HEK293 (cell line): ENCODE results near the gene SYCN.

ENCODE experiments used
- CTCF ChIA-PET: fragments of 350-600 bp; formaldehyde crosslinking; extraction: SDS; loops from one replicate; lab custom pipeline; 2021; ENCODE audit warnings: antibody characterized with exemption; lab: Yijun Ruan, JAX
- POLR2A ChIA-PET: fragments of 300-600 bp; formaldehyde crosslinking; extraction: SDS; loops from one replicate; lab custom pipeline; 2020; ENCODE audit warnings: antibody characterized with exemption, inconsistent platforms; lab: Yijun Ruan, JAX
- H3K27ac ChIP-seq: fragments of 200-500 bp; sonication (Bioruptor generic); 2 replicates; pipeline ENCODE4 v1.5.1; 2014; ENCODE audit warnings: low read depth, low read length, control low read depth, inconsistent platforms; ENCODE audit errors: extremely low read depth
- H3K36me3 ChIP-seq, 2 experiments: fragments of 200-500 bp in 1 of 2; sonication (Bioruptor generic) in 1 of 2; 1 replicate in 1 of 2; 2 replicates in 1 of 2; pipeline ENCODE4 v1.5.1; 2014 to 2017; ENCODE audit warnings: inconsistent platforms in 2 of 2, low read length in 2 of 2; ENCODE audit not compliant: control insufficient read depth in 2 of 2, insufficient read depth in 1 of 2
- H3K4me1 ChIP-seq: fragments of 200-500 bp; sonication (Bioruptor generic); 2 replicates; pipeline ENCODE4 v1.5.1; 2014; ENCODE audit warnings: mild to moderate bottlenecking, low read length, inconsistent platforms; ENCODE audit not compliant: control insufficient read depth, insufficient read depth
- H3K4me3 ChIP-seq: 2 replicates; pipeline ENCODE4 v1.5.1; 2011; ENCODE audit warnings: low read depth, mild to moderate bottlenecking, control low read depth, low read length, moderate library complexity
- H3K9me3 ChIP-seq: fragments of 200-500 bp; sonication (Bioruptor generic); 2 replicates; pipeline ENCODE4 v1.5.1; 2014; ENCODE audit warnings: low read depth, low read length, inconsistent platforms; ENCODE audit not compliant: control insufficient read depth, insufficient read depth
- EGR2 ChIP-seq: fragments of 450-650 bp; formaldehyde crosslinking; IDR thresholded peaks from 2 replicates; pipeline ENCODE4 v1.5.1; 2016; ENCODE audit warnings: low read depth, missing biosample characterization, missing genetic modification characterization
- ZBTB48 ChIP-seq: fragments of 450-650 bp; formaldehyde crosslinking; IDR thresholded peaks from 2 replicates; pipeline ENCODE4 v1.5.1; 2016; ENCODE audit warnings: missing biosample characterization, missing genetic modification characterization
- ZFHX2 ChIP-seq: fragments of 450-650 bp; formaldehyde crosslinking; conservative IDR thresholded peaks from 2 replicates; pipeline ENCODE4 v1.5.1; 2016; ENCODE audit warnings: missing biosample characterization, missing genetic modification characterization
- ZNF221 ChIP-seq: fragments of 450-650 bp; formaldehyde crosslinking; IDR thresholded peaks from 2 replicates; pipeline ENCODE4 v1.5.1; 2017; ENCODE audit warnings: missing biosample characterization, missing genetic modification characterization, borderline replicate concordance
- ZNF23 ChIP-seq: fragments of 450-650 bp; formaldehyde crosslinking; IDR thresholded peaks from 2 replicates; pipeline ENCODE4 v1.5.1; 2016; ENCODE audit warnings: missing biosample characterization, missing genetic modification characterization, borderline replicate concordance
- ZNF24 ChIP-seq: fragments of 450-650 bp; formaldehyde crosslinking; IDR thresholded peaks from 2 replicates; pipeline ENCODE4 v1.5.1; 2016; ENCODE audit warnings: missing biosample characterization, missing genetic modification characterization
- ZNF292 ChIP-seq: fragments of 450-650 bp; formaldehyde crosslinking; IDR thresholded peaks from 2 replicates; pipeline ENCODE4 v1.5.1; 2016; ENCODE audit warnings: low read depth, missing biosample characterization, missing genetic modification characterization, borderline replicate concordance
- ZNF596 ChIP-seq: fragments of 450-650 bp; IDR thresholded peaks from 2 replicates; pipeline ENCODE4 v1.5.0; 2018; ENCODE audit warnings: missing biosample characterization, mild to moderate bottlenecking, missing genetic modification characterization, moderate library complexity
- ZNF768 ChIP-seq: fragments of 450-650 bp; formaldehyde crosslinking; IDR thresholded peaks from 2 replicates; pipeline ENCODE4 v1.5.1; 2018; ENCODE audit warnings: missing biosample characterization, mild to moderate bottlenecking, missing genetic modification characterization
- TF ChIP-seq, protein P1 (sequence below): fragments of 450-650 bp; formaldehyde crosslinking; IDR thresholded peaks from 2 replicates; pipeline ENCODE4 v1.5.1; 2016; ENCODE audit warnings: missing biosample characterization, missing genetic modification characterization, low read depth
- TF ChIP-seq, protein P2 (sequence below): fragments of 450-650 bp; formaldehyde crosslinking; IDR thresholded peaks from 2 replicates; pipeline ENCODE4 v1.5.1; 2016; ENCODE audit warnings: missing biosample characterization, missing genetic modification characterization
- TF ChIP-seq, protein P3 (sequence below): fragments of 450-650 bp; formaldehyde crosslinking; IDR thresholded peaks from 2 replicates; pipeline ENCODE4 v1.5.0; 2017; ENCODE audit warnings: missing biosample characterization, missing genetic modification characterization, borderline replicate concordance
- TF ChIP-seq, protein P4 (sequence below): fragments of 450-650 bp; formaldehyde crosslinking; IDR thresholded peaks from 2 replicates; pipeline ENCODE4 v1.5.1; 2016; ENCODE audit warnings: missing biosample characterization, missing genetic modification characterization, borderline replicate concordance

Gene SYCN

DNA sequence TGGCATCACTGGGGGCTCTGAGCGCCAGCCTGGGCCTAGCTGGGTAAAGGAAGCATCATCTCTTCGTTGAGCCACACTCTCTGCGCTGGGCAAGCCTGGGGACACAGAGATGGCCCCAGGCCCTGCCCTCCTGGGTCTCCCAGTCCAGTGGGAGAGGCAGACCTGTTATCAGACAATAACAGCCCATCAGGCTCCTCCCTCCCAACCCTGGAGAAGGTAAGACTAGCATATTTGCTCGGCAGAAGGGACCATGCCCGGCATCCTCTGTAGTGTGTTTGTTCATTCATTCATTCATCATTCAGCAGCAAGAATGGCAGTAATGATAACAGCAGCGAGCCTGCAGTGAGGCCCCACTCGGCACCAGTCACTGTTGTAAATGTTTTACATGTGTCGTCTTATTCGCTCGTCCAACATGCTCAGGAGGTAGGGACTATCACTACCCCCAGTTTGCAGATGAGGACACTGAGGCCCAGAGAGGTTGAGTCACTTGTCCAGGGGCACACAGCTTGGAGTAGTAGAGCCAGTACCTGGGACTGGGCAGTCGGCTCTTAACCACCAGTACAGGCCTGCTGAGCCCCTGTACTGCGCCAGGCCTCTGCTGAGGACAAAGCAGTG is 45.3 kb downstream of the SYCN start:
- POLR2A ChIA-PET, result no interaction called here
- peak; percentile 92 for TF ChIP-seq ZNF24 (tag by site-specific recombination)
- no peak for TF ChIP-seq ZNF596 (tag by site-specific recombination)
- peak; percentile 99 for TF ChIP-seq ZNF768 (tag by site-specific recombination)
- Histone ChIP-seq H3K4me3 (no peak overlapping the region), H3K27ac (no peak overlapping the region), H3K4me1 (peaks cover 23% of the 10 kb centered on the region), H3K9me3 (no peaks in the 10 kb centered on the region), H3K36me3 (peaks cover 3 to 4% of the 10 kb centered on the region in 2 experiments; a peak in 2 of 3 replicates)
- CTCF ChIA-PET, result interaction anchor here (0.6 to 1.0 kb wide), 3 partner anchors 36 to 140 kb away, joined by 3 to 4 read pairs (median 3); no protein-coding TSS in a partner anchor

DNA sequence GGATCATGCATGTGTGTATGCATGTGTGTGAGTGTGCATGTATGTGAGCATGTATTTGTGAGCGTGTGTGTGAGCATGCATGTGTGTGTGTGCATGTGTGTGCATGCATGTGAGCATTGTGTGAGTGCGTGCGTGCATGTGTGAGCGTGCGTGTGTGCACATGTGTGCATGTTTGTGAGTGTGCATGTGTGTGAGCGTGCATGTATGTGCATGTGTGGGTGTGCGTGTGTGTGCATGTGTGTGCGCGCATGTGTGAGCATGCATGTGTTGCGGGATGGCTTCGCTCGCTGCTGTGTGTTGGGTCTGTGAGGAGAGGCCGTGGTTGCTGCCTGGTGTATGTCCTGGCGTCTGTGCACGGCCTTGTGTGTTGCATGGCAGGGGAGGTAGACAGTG is 46.1 kb downstream of the SYCN start:
- H3K4me1 ChIP-seq, result peaks cover 23% of the 10 kb centered on the region
- POLR2A ChIA-PET, result no interaction called here
- peaks cover 3 to 6% of the 10 kb centered on the region in 2 experiments; a peak in 2 of 3 replicates for H3K36me3 ChIP-seq
- no peaks in the 10 kb centered on the region for H3K9me3 ChIP-seq
- H3K4me3 ChIP-seq, result no peak overlapping the region
- 0 out of 2 replicates have a peak overlapping the region, but pooled peaks have one; percentile 32 for H3K27ac ChIP-seq
- CTCF ChIA-PET, result interaction anchor here (1.0 kb wide), 1 partner anchor 48 kb away, joined by 4 read pairs; no protein-coding TSS in a partner anchor
- TF ChIP-seq ZNF23 (tag by site-specific recombination), result no peak
- TF ChIP-seq ZFHX2 (tag by site-specific recombination), result peak; percentile 62
- TF ChIP-seq ZNF221 (tag by site-specific recombination), result no peak
- TF ChIP-seq, protein P1, sequence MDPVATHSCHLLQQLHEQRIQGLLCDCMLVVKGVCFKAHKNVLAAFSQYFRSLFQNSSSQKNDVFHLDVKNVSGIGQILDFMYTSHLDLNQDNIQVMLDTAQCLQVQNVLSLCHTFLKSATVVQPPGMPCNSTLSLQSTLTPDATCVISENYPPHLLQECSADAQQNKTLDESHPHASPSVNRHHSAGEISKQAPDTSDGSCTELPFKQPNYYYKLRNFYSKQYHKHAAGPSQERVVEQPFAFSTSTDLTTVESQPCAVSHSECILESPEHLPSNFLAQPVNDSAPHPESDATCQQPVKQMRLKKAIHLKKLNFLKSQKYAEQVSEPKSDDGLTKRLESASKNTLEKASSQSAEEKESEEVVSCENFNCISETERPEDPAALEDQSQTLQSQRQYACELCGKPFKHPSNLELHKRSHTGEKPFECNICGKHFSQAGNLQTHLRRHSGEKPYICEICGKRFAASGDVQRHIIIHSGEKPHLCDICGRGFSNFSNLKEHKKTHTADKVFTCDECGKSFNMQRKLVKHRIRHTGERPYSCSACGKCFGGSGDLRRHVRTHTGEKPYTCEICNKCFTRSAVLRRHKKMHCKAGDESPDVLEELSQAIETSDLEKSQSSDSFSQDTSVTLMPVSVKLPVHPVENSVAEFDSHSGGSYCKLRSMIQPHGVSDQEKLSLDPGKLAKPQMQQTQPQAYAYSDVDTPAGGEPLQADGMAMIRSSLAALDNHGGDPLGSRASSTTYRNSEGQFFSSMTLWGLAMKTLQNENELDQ (tag by site-specific recombination), result no peak
- TF ChIP-seq, protein P2, sequence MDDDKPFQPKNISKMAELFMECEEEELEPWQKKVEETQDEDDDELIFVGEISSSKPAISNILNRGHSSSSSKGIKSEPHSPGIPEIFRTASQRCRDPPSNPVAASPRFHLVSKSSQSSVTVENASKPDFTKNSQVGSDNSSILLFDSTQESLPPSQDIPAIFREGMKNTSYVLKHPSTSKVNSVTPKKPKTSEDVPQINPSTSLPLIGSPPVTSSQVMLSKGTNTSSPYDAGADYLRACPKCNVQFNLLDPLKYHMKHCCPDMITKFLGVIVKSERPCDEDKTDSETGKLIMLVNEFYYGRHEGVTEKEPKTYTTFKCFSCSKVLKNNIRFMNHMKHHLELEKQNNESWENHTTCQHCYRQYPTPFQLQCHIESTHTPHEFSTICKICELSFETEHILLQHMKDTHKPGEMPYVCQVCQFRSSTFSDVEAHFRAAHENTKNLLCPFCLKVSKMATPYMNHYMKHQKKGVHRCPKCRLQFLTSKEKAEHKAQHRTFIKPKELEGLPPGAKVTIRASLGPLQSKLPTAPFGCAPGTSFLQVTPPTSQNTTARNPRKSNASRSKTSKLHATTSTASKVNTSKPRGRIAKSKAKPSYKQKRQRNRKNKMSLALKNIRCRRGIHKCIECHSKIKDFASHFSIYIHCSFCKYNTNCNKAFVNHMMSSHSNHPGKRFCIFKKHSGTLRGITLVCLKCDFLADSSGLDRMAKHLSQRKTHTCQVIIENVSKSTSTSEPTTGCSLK (tag by site-specific recombination), result peak; percentile 70; the same call in 1 of the 2 replicates
- TF ChIP-seq, protein P3, sequence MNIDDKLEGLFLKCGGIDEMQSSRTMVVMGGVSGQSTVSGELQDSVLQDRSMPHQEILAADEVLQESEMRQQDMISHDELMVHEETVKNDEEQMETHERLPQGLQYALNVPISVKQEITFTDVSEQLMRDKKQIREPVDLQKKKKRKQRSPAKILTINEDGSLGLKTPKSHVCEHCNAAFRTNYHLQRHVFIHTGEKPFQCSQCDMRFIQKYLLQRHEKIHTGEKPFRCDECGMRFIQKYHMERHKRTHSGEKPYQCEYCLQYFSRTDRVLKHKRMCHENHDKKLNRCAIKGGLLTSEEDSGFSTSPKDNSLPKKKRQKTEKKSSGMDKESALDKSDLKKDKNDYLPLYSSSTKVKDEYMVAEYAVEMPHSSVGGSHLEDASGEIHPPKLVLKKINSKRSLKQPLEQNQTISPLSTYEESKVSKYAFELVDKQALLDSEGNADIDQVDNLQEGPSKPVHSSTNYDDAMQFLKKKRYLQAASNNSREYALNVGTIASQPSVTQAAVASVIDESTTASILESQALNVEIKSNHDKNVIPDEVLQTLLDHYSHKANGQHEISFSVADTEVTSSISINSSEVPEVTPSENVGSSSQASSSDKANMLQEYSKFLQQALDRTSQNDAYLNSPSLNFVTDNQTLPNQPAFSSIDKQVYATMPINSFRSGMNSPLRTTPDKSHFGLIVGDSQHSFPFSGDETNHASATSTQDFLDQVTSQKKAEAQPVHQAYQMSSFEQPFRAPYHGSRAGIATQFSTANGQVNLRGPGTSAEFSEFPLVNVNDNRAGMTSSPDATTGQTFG (tag by site-specific recombination), result peak; percentile 78
- TF ChIP-seq ZNF292 (tag by site-specific recombination), result no peak
- TF ChIP-seq EGR2 (tag by site-specific recombination), result 0 out of 2 replicates have a peak, but pooled peaks have one; percentile 34
- TF ChIP-seq ZNF596 (tag by site-specific recombination), result no peak
- TF ChIP-seq, protein P4, sequence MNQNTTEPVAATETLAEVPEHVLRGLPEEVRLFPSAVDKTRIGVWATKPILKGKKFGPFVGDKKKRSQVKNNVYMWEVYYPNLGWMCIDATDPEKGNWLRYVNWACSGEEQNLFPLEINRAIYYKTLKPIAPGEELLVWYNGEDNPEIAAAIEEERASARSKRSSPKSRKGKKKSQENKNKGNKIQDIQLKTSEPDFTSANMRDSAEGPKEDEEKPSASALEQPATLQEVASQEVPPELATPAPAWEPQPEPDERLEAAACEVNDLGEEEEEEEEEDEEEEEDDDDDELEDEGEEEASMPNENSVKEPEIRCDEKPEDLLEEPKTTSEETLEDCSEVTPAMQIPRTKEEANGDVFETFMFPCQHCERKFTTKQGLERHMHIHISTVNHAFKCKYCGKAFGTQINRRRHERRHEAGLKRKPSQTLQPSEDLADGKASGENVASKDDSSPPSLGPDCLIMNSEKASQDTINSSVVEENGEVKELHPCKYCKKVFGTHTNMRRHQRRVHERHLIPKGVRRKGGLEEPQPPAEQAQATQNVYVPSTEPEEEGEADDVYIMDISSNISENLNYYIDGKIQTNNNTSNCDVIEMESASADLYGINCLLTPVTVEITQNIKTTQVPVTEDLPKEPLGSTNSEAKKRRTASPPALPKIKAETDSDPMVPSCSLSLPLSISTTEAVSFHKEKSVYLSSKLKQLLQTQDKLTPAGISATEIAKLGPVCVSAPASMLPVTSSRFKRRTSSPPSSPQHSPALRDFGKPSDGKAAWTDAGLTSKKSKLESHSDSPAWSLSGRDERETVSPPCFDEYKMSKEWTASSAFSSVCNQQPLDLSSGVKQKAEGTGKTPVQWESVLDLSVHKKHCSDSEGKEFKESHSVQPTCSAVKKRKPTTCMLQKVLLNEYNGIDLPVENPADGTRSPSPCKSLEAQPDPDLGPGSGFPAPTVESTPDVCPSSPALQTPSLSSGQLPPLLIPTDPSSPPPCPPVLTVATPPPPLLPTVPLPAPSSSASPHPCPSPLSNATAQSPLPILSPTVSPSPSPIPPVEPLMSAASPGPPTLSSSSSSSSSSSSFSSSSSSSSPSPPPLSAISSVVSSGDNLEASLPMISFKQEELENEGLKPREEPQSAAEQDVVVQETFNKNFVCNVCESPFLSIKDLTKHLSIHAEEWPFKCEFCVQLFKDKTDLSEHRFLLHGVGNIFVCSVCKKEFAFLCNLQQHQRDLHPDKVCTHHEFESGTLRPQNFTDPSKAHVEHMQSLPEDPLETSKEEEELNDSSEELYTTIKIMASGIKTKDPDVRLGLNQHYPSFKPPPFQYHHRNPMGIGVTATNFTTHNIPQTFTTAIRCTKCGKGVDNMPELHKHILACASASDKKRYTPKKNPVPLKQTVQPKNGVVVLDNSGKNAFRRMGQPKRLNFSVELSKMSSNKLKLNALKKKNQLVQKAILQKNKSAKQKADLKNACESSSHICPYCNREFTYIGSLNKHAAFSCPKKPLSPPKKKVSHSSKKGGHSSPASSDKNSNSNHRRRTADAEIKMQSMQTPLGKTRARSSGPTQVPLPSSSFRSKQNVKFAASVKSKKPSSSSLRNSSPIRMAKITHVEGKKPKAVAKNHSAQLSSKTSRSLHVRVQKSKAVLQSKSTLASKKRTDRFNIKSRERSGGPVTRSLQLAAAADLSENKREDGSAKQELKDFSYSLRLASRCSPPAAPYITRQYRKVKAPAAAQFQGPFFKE (tag by site-specific recombination), result peak; percentile 36; the same call in 1 of the 2 replicates
- TF ChIP-seq ZBTB48 (tag by site-specific recombination), result peak; percentile 55; the same call in 1 of the 2 replicates
